Measurements from ENCODE around the gene IRF7.
A peak's percentile ranks its signal among the peaks of the same experiment; 100 is the strongest.

The IRF7 gene

GRCh38 chr11:615504-616319 lies at the start of gene IRF7:
TSS of gene IRF7 (minus strand) at chr11:615950. CDS start at chr11:615364, 586 bp downstream.
- DNase-seq (ENCODE audit: low spot score): peak; percentile 98
- TF ChIP-seq CTCF (IDR thresholded peaks at IDR 0.05; ENCODE audit: extremely low read depth, missing control alignments): no peak

GRCh38 chr11:665062-665703 lies 49.4 kb upstream of the IRF7 start:
- no peak for DNase-seq (ENCODE audit: low spot score)
- TF ChIP-seq CTCF (IDR thresholded peaks at IDR 0.05; ENCODE audit: extremely low read depth, missing control alignments): no peak

- DNase-seq (ENCODE audit: low spot score): peak; percentile 84
Measured at GRCh38 chr11:662689-663274, 47.0 kb upstream of the IRF7 start.

GRCh38 chr11:660681-661444 lies 45.1 kb upstream of the IRF7 start:
- no peak for DNase-seq (ENCODE audit: low spot score)
- no peak for TF ChIP-seq CTCF (IDR thresholded peaks at IDR 0.05; ENCODE audit: extremely low read depth, missing control alignments)

More at GRCh38 chr11:662689-663274, 47.0 kb upstream of the IRF7 start:
- TF ChIP-seq CTCF (IDR thresholded peaks at IDR 0.05; ENCODE audit: extremely low read depth, missing control alignments): peak; percentile 53

GRCh38 chr11:660281-660680 lies 44.5 kb upstream of the IRF7 start:
- no peak for TF ChIP-seq CTCF (IDR thresholded peaks at IDR 0.05; ENCODE audit: extremely low read depth, missing control alignments)

GRCh38 chr11:659532-660085 lies 43.9 kb upstream of the IRF7 start:
- no peak for TF ChIP-seq CTCF (IDR thresholded peaks at IDR 0.05; ENCODE audit: extremely low read depth, missing control alignments)

More at GRCh38 chr11:660281-660680, 44.5 kb upstream of the IRF7 start:
- DNase-seq (ENCODE audit: low spot score): no peak

More at GRCh38 chr11:659532-660085, 43.9 kb upstream of the IRF7 start:
- DNase-seq (ENCODE audit: low spot score): peak; percentile 50
